ENCODE data around the gene MAD2L1BP.

GRCh38 chr6:43671011-43671800, 35.6 kb downstream of the MAD2L1BP start:
- TF ChIP-seq CTCF (IDR thresholded peaks at IDR 0.05) = no peak
- TF ChIP-seq POLR2A (IDR thresholded peaks at IDR 0.05) = no peak
